ENCODE data around the gene KRT15. TPM values are rescaled to one million over a fixed set of nuclear protein-coding genes. Genes with fewer than 3 reads are reported as not detected.

KRT15 gene
- total and polyA plus RNA-seq, 4 donors = 15.2 to 51.7 (median 27.0) TPM

DNA sequence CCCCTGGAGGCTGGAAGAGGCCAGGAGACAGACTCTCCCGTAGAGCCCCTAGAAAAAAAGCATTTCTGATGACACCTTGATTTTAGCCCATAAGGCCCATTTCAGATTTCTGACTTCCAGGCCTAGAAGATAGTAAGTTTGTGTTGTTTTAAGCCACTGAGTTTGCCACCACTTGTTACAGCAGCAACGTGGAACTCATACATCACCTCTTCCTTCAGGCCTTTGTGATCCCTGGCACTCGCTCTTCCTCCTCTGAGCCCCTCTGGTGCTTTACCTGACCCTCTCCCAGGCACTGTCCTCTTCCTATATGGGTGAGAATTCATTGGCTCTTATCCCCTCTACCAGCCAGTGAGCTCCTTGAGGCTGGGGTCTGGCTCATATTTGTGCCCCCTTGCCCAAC lies 28.1 kb upstream of the KRT15 start:
- no peak for DNase-seq
- TF ChIP-seq, protein P1, sequence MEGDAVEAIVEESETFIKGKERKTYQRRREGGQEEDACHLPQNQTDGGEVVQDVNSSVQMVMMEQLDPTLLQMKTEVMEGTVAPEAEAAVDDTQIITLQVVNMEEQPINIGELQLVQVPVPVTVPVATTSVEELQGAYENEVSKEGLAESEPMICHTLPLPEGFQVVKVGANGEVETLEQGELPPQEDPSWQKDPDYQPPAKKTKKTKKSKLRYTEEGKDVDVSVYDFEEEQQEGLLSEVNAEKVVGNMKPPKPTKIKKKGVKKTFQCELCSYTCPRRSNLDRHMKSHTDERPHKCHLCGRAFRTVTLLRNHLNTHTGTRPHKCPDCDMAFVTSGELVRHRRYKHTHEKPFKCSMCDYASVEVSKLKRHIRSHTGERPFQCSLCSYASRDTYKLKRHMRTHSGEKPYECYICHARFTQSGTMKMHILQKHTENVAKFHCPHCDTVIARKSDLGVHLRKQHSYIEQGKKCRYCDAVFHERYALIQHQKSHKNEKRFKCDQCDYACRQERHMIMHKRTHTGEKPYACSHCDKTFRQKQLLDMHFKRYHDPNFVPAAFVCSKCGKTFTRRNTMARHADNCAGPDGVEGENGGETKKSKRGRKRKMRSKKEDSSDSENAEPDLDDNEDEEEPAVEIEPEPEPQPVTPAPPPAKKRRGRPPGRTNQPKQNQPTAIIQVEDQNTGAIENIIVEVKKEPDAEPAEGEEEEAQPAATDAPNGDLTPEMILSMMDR (IDR thresholded peaks at IDR 0.05; ENCODE audit: control extremely low read depth, extremely low read depth) = no peak
- 92 to 98% methylated on average over 3 of the region's 3 CpGs for WGBS, 2 donors
- Histone ChIP-seq H3K9me3 (ENCODE audit: control insufficient read depth in 4 of 4, insufficient read depth in 3 of 4, low read length in 3 of 4) (peaks cover 0 to 5% (median 0%) of the 10 kb centered on the region in 4 donors), H3K4me1 (ENCODE audit: control insufficient read depth in 5 of 5, insufficient read depth in 5 of 5, low read length in 5 of 5) (peaks cover 0 to 16% (median 5%) of the 10 kb centered on the region in 5 donors), H3K27ac (ENCODE audit: low read depth in 1 of 2, low read length in 1 of 2) (no peak overlapping the region), H3K27me3 (ENCODE audit: control insufficient read depth in 3 of 3, insufficient read depth in 3 of 3, low read length in 2 of 3) (no peaks in the 10 kb centered on the region), H3K9ac (ENCODE audit: insufficient read depth in 1 of 2, low read length in 2 of 2) (no peak overlapping the region), H3K36me3 (ENCODE audit: control insufficient read depth in 4 of 4, insufficient read depth in 4 of 4, low read length in 4 of 4) (no peaks in the 10 kb centered on the region), H3K4me3 (no peak overlapping the region)
- no peak for ATAC-seq (ENCODE audit: insufficient read depth, low FRiP score)

DNA sequence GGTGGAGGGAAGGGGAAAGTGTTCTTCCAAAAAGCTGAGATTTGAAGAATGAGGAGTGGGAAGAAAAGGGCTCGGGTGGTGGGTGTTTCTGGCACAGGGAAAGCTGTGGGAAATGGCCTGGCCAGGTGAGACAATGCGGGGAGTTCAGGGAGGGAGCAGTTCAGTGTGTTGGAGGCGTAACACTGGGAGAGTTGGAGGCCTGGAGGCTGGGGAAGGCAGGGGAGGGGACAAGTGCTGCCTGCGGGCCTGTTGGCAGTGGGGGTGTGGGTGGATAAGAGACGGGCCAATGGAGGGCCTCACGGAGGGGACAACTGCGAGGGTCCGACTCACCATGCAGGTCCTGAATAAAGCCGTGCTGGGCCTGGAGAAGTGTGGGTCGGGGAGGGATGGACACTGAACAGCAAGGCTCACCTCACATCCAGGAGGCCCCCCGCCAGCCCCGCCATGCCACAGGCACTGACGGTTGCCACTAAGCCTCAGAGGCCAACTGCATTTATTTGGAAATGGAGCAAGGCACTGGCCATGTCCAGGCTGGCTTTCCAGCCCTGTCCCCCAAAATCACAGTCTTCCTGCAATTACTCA lies 27.2 kb upstream of the KRT15 start:
- no peak for DNase-seq

GRCh38 chr17:41544935-41545334 lies 26.2 kb upstream of the KRT15 start:
- 91 to 94% methylated on average over 5 of the region's 5 CpGs for WGBS, 2 donors
- Histone ChIP-seq H3K4me1 (ENCODE audit: control insufficient read depth in 5 of 5, insufficient read depth in 5 of 5, low read length in 5 of 5) (peaks cover 0 to 16% (median 6%) of the 10 kb centered on the region in 5 donors), H3K9me3 (ENCODE audit: control insufficient read depth in 4 of 4, insufficient read depth in 3 of 4, low read length in 3 of 4) (peaks cover 0 to 5% (median 0%) of the 10 kb centered on the region in 4 donors), H3K9ac (ENCODE audit: insufficient read depth in 1 of 2, low read length in 2 of 2) (no peak overlapping the region), H3K27ac (ENCODE audit: low read depth in 1 of 2, low read length in 1 of 2) (no peak overlapping the region), H3K4me3 (no peak overlapping the region), H3K36me3 (ENCODE audit: control insufficient read depth in 4 of 4, insufficient read depth in 4 of 4, low read length in 4 of 4) (no peaks in the 10 kb centered on the region), H3K27me3 (ENCODE audit: control insufficient read depth in 3 of 3, insufficient read depth in 3 of 3, low read length in 2 of 3) (no peaks in the 10 kb centered on the region)
- TF ChIP-seq, protein P1 (IDR thresholded peaks at IDR 0.05; ENCODE audit: control extremely low read depth, extremely low read depth) = no peak
- DNase-seq = no peak
- ATAC-seq (ENCODE audit: insufficient read depth, low FRiP score) = no peak

More for the DNA sequence above, 27.2 kb upstream of the KRT15 start:
- Histone ChIP-seq H3K4me1 (ENCODE audit: control insufficient read depth in 5 of 5, insufficient read depth in 5 of 5, low read length in 5 of 5) (peaks cover 0 to 16% (median 5%) of the 10 kb centered on the region in 5 donors), H3K36me3 (ENCODE audit: control insufficient read depth in 4 of 4, insufficient read depth in 4 of 4, low read length in 4 of 4) (no peaks in the 10 kb centered on the region), H3K9me3 (ENCODE audit: control insufficient read depth in 4 of 4, insufficient read depth in 3 of 4, low read length in 3 of 4) (peaks cover 0 to 5% (median 0%) of the 10 kb centered on the region in 4 donors), H3K27ac (ENCODE audit: low read depth in 1 of 2, low read length in 1 of 2) (no peak overlapping the region), H3K9ac (ENCODE audit: insufficient read depth in 1 of 2, low read length in 2 of 2) (no peak overlapping the region), H3K4me3 (no peak overlapping the region), H3K27me3 (ENCODE audit: control insufficient read depth in 3 of 3, insufficient read depth in 3 of 3, low read length in 2 of 3) (no peaks in the 10 kb centered on the region)
- ATAC-seq (ENCODE audit: insufficient read depth, low FRiP score) = no peak
- WGBS, 2 donors = 84 to 85% methylated on average over 13 of the region's 13 CpGs
- TF ChIP-seq, protein P1 (IDR thresholded peaks at IDR 0.05; ENCODE audit: control extremely low read depth, extremely low read depth) = no peak
